K562 (cell line): ENCODE results near the gene ZDHHC14. TPM values are rescaled to one million over a fixed set of nuclear protein-coding genes. Genes with fewer than 3 reads are reported as not detected.

Experiments
- ATF1 ChIP-seq, 2 experiments: fragments of 450-650 bp in 1 of 2; IDR thresholded peaks; 2 replicates each; pipeline ENCODE4 v1.6.1; 2016; ENCODE audit warnings: missing compliant biosample characterization in 1 of 2, missing genetic modification characterization in 1 of 2
- ATF6 ChIP-seq: sonication (generic); formaldehyde crosslinking; IDR thresholded peaks from 2 replicates; pipeline ENCODE4 v1.4.0; 2020; ENCODE audit warnings: mild to moderate bottlenecking, missing genetic modification reagents
- BACH1 ChIP-seq: fragments of 200-800 bp; sonication (Bioruptor generic); IDR thresholded peaks from 2 replicates; pipeline ENCODE4 v1.6.1; 2016; ENCODE audit warnings: missing genetic modification characterization, missing compliant biosample characterization
- EP300 ChIP-seq: IDR thresholded peaks from 2 replicates; pipeline ENCODE4 v1.6.1; 2012; ENCODE audit warnings: low read length, improper control_type of control experiment
- ETS1 ChIP-seq: conservative IDR thresholded peaks from 2 replicates; pipeline ENCODE4 v1.6.1; 2011; ENCODE audit warnings: low read depth, mild to moderate bottlenecking, low read length; ENCODE audit not compliant: control insufficient read depth
- EWSR1 ChIP-seq: fragments of 450-650 bp; IDR thresholded peaks from 2 replicates; pipeline ENCODE4 v1.6.1; 2018; ENCODE audit warnings: borderline replicate concordance, mild to moderate bottlenecking, low read depth, moderate library complexity; ENCODE audit not compliant: partially characterized antibody
- GATA2 ChIP-seq: sonication (generic); formaldehyde crosslinking; IDR thresholded peaks from 2 replicates; pipeline ENCODE4 v1.4.0; 2020; ENCODE audit warnings: mild to moderate bottlenecking, missing genetic modification reagents
- HNRNPUL1 ChIP-seq: fragments of 200-400 bp; formaldehyde crosslinking; IDR thresholded peaks from 2 replicates; pipeline ENCODE4 v1.6.1; 2017; ENCODE audit warnings: low read length
- NELFE ChIP-seq: IDR thresholded peaks from 2 replicates; pipeline ENCODE4 v1.6.1; 2011; ENCODE audit warnings: mild to moderate bottlenecking; ENCODE audit not compliant: insufficient read depth, insufficient read length
- NFE2 ChIP-seq: IDR thresholded peaks from 2 replicates; pipeline ENCODE4 v1.6.1; 2014; ENCODE audit warnings: antibody characterized with exemption, low read depth
- NR4A1 ChIP-seq, 2 experiments: fragments of 250-450 bp in 1 of 2; fragments of 450-650 bp in 1 of 2; sonication (Bioruptor Pico) in 1 of 2; IDR thresholded peaks; 2 replicates each; pipeline versions ENCODE4 v1.4.0 to v1.6.1; 2016 to 2020; ENCODE audit warnings: mild to moderate bottlenecking in 2 of 2, missing compliant biosample characterization in 1 of 2, missing genetic modification characterization in 1 of 2, moderate library complexity in 1 of 2
- PHB2 ChIP-seq: fragments of 450-650 bp; IDR thresholded peaks from 2 replicates; pipeline ENCODE4 v1.6.1; 2017; ENCODE audit warnings: low read depth
- PKNOX1 ChIP-seq: fragments of 450-650 bp; IDR thresholded peaks from 2 replicates; pipeline ENCODE4 v1.6.1; 2016
- POLR2AphosphoS2 ChIP-seq: IDR thresholded peaks from 2 replicates; pipeline ENCODE4 v1.6.1; 2012; ENCODE audit warnings: low read length, improper control_type of control experiment
- RBM25 ChIP-seq: fragments of 200-400 bp; formaldehyde crosslinking; IDR thresholded peaks from 2 replicates; pipeline ENCODE4 v1.6.1; 2018; ENCODE audit warnings: low read length, low read depth, moderate library complexity; ENCODE audit not compliant: severe bottlenecking
- RCOR1 ChIP-seq, 2 experiments: IDR thresholded peaks; 2 replicates each; pipeline ENCODE4 v1.6.1; 2012; ENCODE audit warnings: low read depth in 2 of 2, low read length in 2 of 2, borderline replicate concordance in 1 of 2, improper control_type of control experiment in 1 of 2
- SIN3A ChIP-seq, 2 experiments: fragments of 150-350 bp in 1 of 2; IDR thresholded peaks; 2 replicates each; pipeline ENCODE4 v1.6.1; 2011 to 2016; ENCODE audit warnings: borderline replicate concordance in 2 of 2, low read depth in 2 of 2, low read length in 2 of 2, mild to moderate bottlenecking in 2 of 2, moderate library complexity in 2 of 2; ENCODE audit not compliant: control insufficient read depth in 1 of 2
- SMAD2 ChIP-seq: fragments of 150-350 bp; IDR thresholded peaks from 2 replicates; pipeline ENCODE4 v1.6.1; 2014; ENCODE audit warnings: low read depth, mild to moderate bottlenecking, low read length
- SRSF9 ChIP-seq: fragments of 200-400 bp; formaldehyde crosslinking; IDR thresholded peaks from 2 replicates; pipeline ENCODE4 v1.6.1; 2017; ENCODE audit warnings: low read depth, low read length, borderline replicate concordance
- TAL1 ChIP-seq: fragments of 450-650 bp; IDR thresholded peaks from 2 replicates; pipeline ENCODE4 v1.6.1; 2016; ENCODE audit warnings: mild to moderate bottlenecking
- ZNF274 ChIP-seq: IDR thresholded peaks from 2 replicates; pipeline ENCODE4 v1.6.1; 2011; ENCODE audit warnings: low read depth, mild to moderate bottlenecking, low read length, moderate library complexity, borderline replicate concordance
- ZNF347 ChIP-seq: fragments of 450-650 bp; formaldehyde crosslinking; IDR thresholded peaks from 2 replicates; pipeline ENCODE4 v1.4.0; 2020; ENCODE audit warnings: low read depth, mild to moderate bottlenecking, moderate library complexity
- polyA plus RNA-seq, 8 experiments: library from polyadenylated mRNA; depleted of rRNA in 4 of 8; stranded (reverse) in 5 of 8; unstranded in 3 of 8; fragments of >200 nt; fragmentation: Nextera tagmentation in 2 of 8; fragmentation: Illumina TruSeq in 1 of 8; extraction: Ambion mirVana in 2 of 8; extraction: Trizol in 1 of 8; gene quantifications; 2 replicates each; pipeline versions ENCODE4 v1.2.1 to v1.2.3, GENCODE V29; 2011 to 2014; ENCODE audit warnings: inconsistent platforms in 1 of 8, missing spikeins in 1 of 8
- total RNA-seq, 7 experiments: library from RNA; depleted of rRNA in 6 of 7; stranded (reverse); fragments of >200 nt in 6 of 7; fragmentation: Illumina TruSeq in 2 of 7; extraction: Trizol in 2 of 7; gene quantifications; 2 replicates each; pipeline versions ENCODE4 v1.2.1 to v1.2.3, GENCODE V29; 2011 to 2021; ENCODE audit warnings: low replicate concordance in 1 of 7

ZDHHC14 gene
- total and polyA plus RNA-seq, 9 of the 15 experiments (the other 6 are each of a cell fraction or from before 2014, with no cell fraction given) = 0.92 to 23.1 (median 13.8) TPM

- TF ChIP-seq PHB2 = no peak
- no peak for TF ChIP-seq BACH1 (tag)
- peak; percentile 74 for TF ChIP-seq TAL1
- TF ChIP-seq POLR2AphosphoS2 = no peak
- TF ChIP-seq HNRNPUL1 = no peak
- TF ChIP-seq NFE2 = peak; percentile 80
- TF ChIP-seq RBM25 = no peak
- TF ChIP-seq EP300 = peak; percentile 97
- TF ChIP-seq ZNF274 = no peak; the same call in 1 of the 2 replicates
- no peak for TF ChIP-seq ZNF347 (CRISPR knock-in tag)
- no peak for TF ChIP-seq NELFE
- TF ChIP-seq SMAD2 = no peak
- no peak for TF ChIP-seq NR4A1 (CRISPR knock-in tag; IDR thresholded peaks at IDR 0.05)
- TF ChIP-seq NR4A1 (tag; IDR thresholded peaks at IDR 0.05) = no peak; the same call in 1 of the 2 replicates
- no peak for TF ChIP-seq PKNOX1
- TF ChIP-seq SIN3A (IDR thresholded peaks at IDR 0.05; ENCODE audit: borderline replicate concordance in 2 of 2, control insufficient read depth in 1 of 2, low read depth in 2 of 2, low read length in 2 of 2) = no peak
- TF ChIP-seq ATF1 (CRISPR knock-in tag; IDR thresholded peaks at IDR 0.05) = no peak
- peak; percentile 61 for TF ChIP-seq ATF1 (tag; IDR thresholded peaks at IDR 0.05)
- TF ChIP-seq ATF6 (CRISPR knock-in tag) = no peak; the same call in 1 of the 2 replicates
- TF ChIP-seq GATA2 (CRISPR knock-in tag) = peak; percentile 80
- peak; percentile 78 to 99; a peak in 3 of 4 replicates for TF ChIP-seq RCOR1 (IDR thresholded peaks at IDR 0.05; ENCODE audit: borderline replicate concordance in 1 of 2, low read depth in 2 of 2, low read length in 2 of 2)
- no peak for TF ChIP-seq ETS1
- no peak for TF ChIP-seq SRSF9
- TF ChIP-seq EWSR1 = no peak
These were observed 12.1 kb downstream of the ZDHHC14 start (continued) for GRCh38 chr6:157392927-157393668.
